GM12878 (cell line): Measurements from ENCODE around the gene TOR1B. TPM values are rescaled to one million over a fixed set of nuclear protein-coding genes. Genes with fewer than 3 reads are reported as not detected.

Experiments
- ATAC-seq: fragments of 200-7000 bp; cut with Tn5 transposase; 3 replicates; pipeline ENCODE4 v1.9.1; 2020; ENCODE audit warnings: mild to moderate bottlenecking, moderate library complexity
- BruUV-seq: library from RNA; stranded (reverse); fragments of 400-500 nt; replicated peaks from 2 replicates; lab custom pipeline; 2021; lab: Mats Ljungman, UMichigan
- CTCF ChIA-PET: fragments of 300-600 bp; sonication (Branson Sonifier 250); formaldehyde crosslinking; extraction: SDS; loops from one replicate; lab custom pipeline; 2021; ENCODE audit warnings: inconsistent platforms; lab: Yijun Ruan, JAX
- POLR2A ChIA-PET: fragments of 350-600 bp; formaldehyde crosslinking; extraction: SDS; loops from one replicate; lab custom pipeline; 2021; ENCODE audit warnings: inconsistent platforms; lab: Charles Lee
- RAD21 ChIA-PET: fragments of 300-600 bp; sonication (Branson Sonifier 250); formaldehyde crosslinking; loops from one replicate; lab custom pipeline; 2023; ENCODE audit warnings: antibody characterized with exemption; ENCODE audit not compliant: unreplicated experiment; lab: Charles Lee
- SMC1A ChIA-PET: fragments of 300-600 bp; sonication (Branson Sonifier 250); formaldehyde crosslinking; loops from one replicate; lab custom pipeline; 2023; ENCODE audit not compliant: unreplicated experiment, uncharacterized antibody; lab: Charles Lee
- DNase-seq: peaks from one replicate; pipeline ENCODE4 v3.0.0-alpha.2; 2011; ENCODE audit warnings: low read depth, low spot score
- FAIRE-seq: peaks from 3 replicates; lab custom pipeline; 2011; peaks lifted over from hg19 to GRCh38; lab: Jason Lieb, UNC
- H2AFZ ChIP-seq: 2 replicates; pipeline ENCODE4 v1.6.0; 2011; ENCODE audit warnings: low read depth, low read length, control low read depth; ENCODE audit not compliant: control insufficient read depth
- H3K27ac ChIP-seq: 2 replicates; pipeline ENCODE4 v1.5.1; 2011; ENCODE audit warnings: control low read depth; ENCODE audit not compliant: control insufficient read depth, insufficient read depth
- H3K27me3 ChIP-seq, 2 experiments: replicated peaks in 1 of 2; 2 replicates each; pipeline versions ENCODE4 v1.6.0 to v1.6.1; 2011; ENCODE audit warnings: low read length in 1 of 2; ENCODE audit not compliant: control insufficient read depth in 2 of 2, insufficient read depth in 2 of 2
- H3K36me3 ChIP-seq, 2 experiments: 2 replicates each; pipeline ENCODE4 v1.5.1; 2011; ENCODE audit warnings: low read length in 1 of 2; ENCODE audit not compliant: control insufficient read depth in 2 of 2, insufficient read depth in 2 of 2
- H3K4me1 ChIP-seq: 2 replicates; pipeline ENCODE4 v1.6.1; 2011; ENCODE audit warnings: mild to moderate bottlenecking, low read length, moderate library complexity, mixed read lengths; ENCODE audit not compliant: control insufficient read depth, insufficient read depth
- H3K4me2 ChIP-seq: 2 replicates; pipeline ENCODE4 v1.6.0; 2011; ENCODE audit warnings: control low read depth; ENCODE audit not compliant: control insufficient read depth, insufficient read depth
- H3K4me3 ChIP-seq: fragments of 200-600 bp; sonication (generic); 2 replicates; pipeline ENCODE4 v1.5.1; 2016
- H3K79me2 ChIP-seq: 2 replicates; pipeline ENCODE4 v1.6.0; 2011; ENCODE audit warnings: low read length; ENCODE audit not compliant: control insufficient read depth, insufficient read depth
- H3K9ac ChIP-seq: 2 replicates; pipeline ENCODE4 v1.8.0; 2011; ENCODE audit warnings: low read length, control low read depth, mixed read lengths; ENCODE audit not compliant: control insufficient read depth, insufficient read depth
- H3K9me3 ChIP-seq: replicated peaks from 3 replicates; pipeline ENCODE4 v1.5.1; 2011; ENCODE audit warnings: mild to moderate bottlenecking, low read length; ENCODE audit not compliant: control insufficient read depth, insufficient read depth
- H4K20me1 ChIP-seq: 2 replicates; pipeline ENCODE4 v1.6.0; 2011; ENCODE audit not compliant: control insufficient read depth, insufficient read depth
- ATF2 ChIP-seq: IDR thresholded peaks from 2 replicates; pipeline ENCODE4 v1.6.1; 2012; ENCODE audit warnings: low read length, inconsistent platforms
- CBFB ChIP-seq: IDR thresholded peaks from 2 replicates; pipeline ENCODE4 v1.6.1; 2016; ENCODE audit warnings: antibody characterized with exemption, low read depth
- DPF2 ChIP-seq: fragments of 450-650 bp; IDR thresholded peaks from 2 replicates; pipeline ENCODE4 v1.6.1; 2017; ENCODE audit warnings: mild to moderate bottlenecking
- EGR1 ChIP-seq, 2 experiments: IDR thresholded peaks; 1 replicate in 1 of 2; 2 replicates in 1 of 2; pipeline ENCODE4 v1.6.1; 2011 to 2012; ENCODE audit warnings: low read depth in 2 of 2, low read length in 2 of 2, borderline replicate concordance in 1 of 2, mild to moderate bottlenecking in 1 of 2, moderate library complexity in 1 of 2
- GATAD2B ChIP-seq: fragments of 450-650 bp; conservative IDR thresholded peaks from 2 replicates; pipeline ENCODE4 v1.6.1; 2017; ENCODE audit warnings: low read depth, mild to moderate bottlenecking, moderate library complexity
- HDAC6 ChIP-seq: fragments of 200-600 bp; sonication (generic); IDR thresholded peaks from one replicate; pipeline ENCODE4 v1.8.0; 2017; ENCODE audit warnings: antibody characterized with exemption; ENCODE audit not compliant: unreplicated experiment
- MTA2 ChIP-seq: fragments of 450-650 bp; IDR thresholded peaks from 2 replicates; pipeline ENCODE4 v1.6.1; 2016; ENCODE audit warnings: low read depth, mild to moderate bottlenecking, moderate library complexity
- PBX3 ChIP-seq: IDR thresholded peaks from 2 replicates; pipeline ENCODE4 v1.6.1; 2011; ENCODE audit warnings: mild to moderate bottlenecking, low read depth, low read length, moderate library complexity; ENCODE audit not compliant: insufficient replicate concordance
- RFX5 ChIP-seq: IDR thresholded peaks from 2 replicates; pipeline ENCODE4 v1.6.1; 2011; ENCODE audit warnings: low read depth, low read length, improper control_type of control experiment
- SIN3A ChIP-seq: IDR thresholded peaks from 2 replicates; pipeline ENCODE4 v1.6.1; 2012; ENCODE audit warnings: low read depth, low read length, improper control_type of control experiment
- SKIL ChIP-seq: fragments of 450-650 bp; IDR thresholded peaks from 2 replicates; pipeline ENCODE4 v1.6.1; 2017; ENCODE audit warnings: mild to moderate bottlenecking, low read depth, inconsistent platforms; ENCODE audit not compliant: poor library complexity, severe bottlenecking
- SMAD5 ChIP-seq: IDR thresholded peaks from 2 replicates; pipeline ENCODE4 v1.6.1; 2016; ENCODE audit warnings: antibody characterized with exemption, low read depth
- SMARCA5 ChIP-seq: fragments of 450-650 bp; IDR thresholded peaks from 2 replicates; pipeline ENCODE4 v1.6.1; 2017; ENCODE audit warnings: mild to moderate bottlenecking
- SUZ12 ChIP-seq: fragments of 200-600 bp; sonication (generic); IDR thresholded peaks from one replicate; pipeline ENCODE4 v1.6.1; 2018; ENCODE audit warnings: antibody characterized with exemption, mild to moderate bottlenecking; ENCODE audit not compliant: unreplicated experiment
- ZBTB4 ChIP-seq: fragments of 450-650 bp; formaldehyde crosslinking; IDR thresholded peaks from 2 replicates; pipeline ENCODE4 v1.4.0; 2022; ENCODE audit warnings: mild to moderate bottlenecking, moderate library complexity
- ZNF274 ChIP-seq: IDR thresholded peaks from one replicate; pipeline ENCODE4 v1.8.0; 2011; ENCODE audit not compliant: insufficient read length, insufficient read depth
- ZZZ3 ChIP-seq: IDR thresholded peaks from 2 replicates; pipeline ENCODE4 v1.6.1; 2011; ENCODE audit warnings: low read depth; ENCODE audit not compliant: control insufficient read depth, insufficient read length
- WGBS: methylation state at CpG from one replicate; pipeline ENCODE4 v1.1.6; 2016; ENCODE audit warnings: low lambda C conversion rate; ENCODE audit not compliant: insufficient replicate concordance, insufficient coverage; ENCODE audit errors: missing lambda C conversion rate; 5-methylcytosine and 5-hydroxymethylcytosine counted together
- in situ Hi-C: fragments of 300-500 bp; cut with MboI; formaldehyde crosslinking; loops from 9 replicates; pipeline ENCODE4 v1.14.3; 2018; ENCODE audit warnings: mixed read lengths
- intact Hi-C: fragments of 100-400 bp; cut with micrococcal nuclease; formaldehyde crosslinking; loops from one replicate; pipeline ENCODE4 v1.14.2; 2022; ENCODE audit not compliant: unreplicated experiment
- polyA plus RNA-seq, 11 experiments: library from polyadenylated mRNA; depleted of rRNA in 4 of 11; unstranded in 6 of 11; stranded (reverse) in 5 of 11; fragments of >200 nt; fragmentation: Nextera tagmentation in 4 of 11; fragmentation: Illumina TruSeq in 1 of 11; extraction: Ambion mirVana in 4 of 11; extraction: Trizol in 1 of 11; gene quantifications; 1 replicate in 1 of 11; 2 replicates in 10 of 11; pipeline versions ENCODE4 v1.2.1 to v1.2.3, GENCODE V29; 2011 to 2016; ENCODE audit warnings: inconsistent platforms in 2 of 11, missing spikeins in 2 of 11, low read depth in 1 of 11
- total RNA-seq, 4 experiments: library from RNA; depleted of rRNA in 3 of 4; stranded (reverse); fragments of >200 nt in 3 of 4; fragmentation: Illumina TruSeq in 1 of 4; extraction: Trizol in 1 of 4; gene quantifications; 2 replicates each; pipeline versions ENCODE4 v1.2.1 to v1.2.3, GENCODE V29; 2013 to 2021

TOR1B gene
- total and polyA plus RNA-seq, 10 of the 15 experiments (the other 5 are each of a cell fraction or from before 2014, with no cell fraction given) = 1.8 to 17.5 (median 9.9) TPM

GRCh38 chr9:129839324-129840023 is 36.5 kb downstream of the TOR1B start:
- SMC1A ChIA-PET = no interaction called here
- Histone ChIP-seq H3K27ac (no peak overlapping the region), H3K36me3 (no peaks in the 10 kb centered on the region; a peak in 1 of 4 replicates), H3K4me1 (peaks cover 7% of the 10 kb centered on the region; the same call in 1 of the 2 replicates), H3K4me2 (no peak overlapping the region), H2AFZ (no peak overlapping the region), H4K20me1 (no peaks in the 10 kb centered on the region), H3K79me2 (peaks cover 21% of the 10 kb centered on the region), H3K27me3 (no peaks in the 10 kb centered on the region; a peak in 1 of 4 replicates), H3K4me3 (no peak overlapping the region), H3K9ac (no peak overlapping the region), H3K9me3 (no peaks in the 10 kb centered on the region)
- DNase-seq = no peak
- no TSS peak for BruUV-seq
- WGBS = 70% methylated on average over 10 of the region's 10 CpGs
- RAD21 ChIA-PET = no interaction called here
- CTCF ChIA-PET = no interaction called here
- no peak for FAIRE-seq
- in situ Hi-C loops (loop anchor here (25.0 kb wide), 1 partner anchor 1423 kb away; no protein-coding TSS in a partner anchor), intact Hi-C loops (no loop called here)
- ATAC-seq = no peak
- POLR2A ChIA-PET = interaction anchor here (0.5 to 0.6 kb wide), 2 partner anchors 228 to 846 kb away, joined by 3 to 5 read pairs; no protein-coding TSS in a partner anchor
- no peak for TF ChIP-seq MTA2
- no peak for TF ChIP-seq CBFB
- no peak for TF ChIP-seq RFX5
- TF ChIP-seq SMARCA5 = no peak
- TF ChIP-seq GATAD2B = no peak
- TF ChIP-seq ATF2 = no peak
- TF ChIP-seq DPF2 = no peak
- TF ChIP-seq PBX3 = no peak
- no peak for TF ChIP-seq SKIL
- no peak for TF ChIP-seq SUZ12
- no peak for TF ChIP-seq EGR1 (IDR thresholded peaks at IDR 0.05; ENCODE audit: borderline replicate concordance in 1 of 2, low read depth in 2 of 2, low read length in 2 of 2)
- no peak for TF ChIP-seq ZBTB4
- TF ChIP-seq HDAC6 = no peak
- TF ChIP-seq ZZZ3 = no peak
- TF ChIP-seq SIN3A = no peak
- TF ChIP-seq SMAD5 = no peak
- TF ChIP-seq ZNF274 = no peak
